PC-9 (cell line): ENCODE data around the gene CSNK1G2. TPM values are rescaled to one million over a fixed set of nuclear protein-coding genes. Genes with fewer than 3 reads are reported as not detected.

Source experiments
- BruUV-seq: library from RNA; stranded (reverse); fragments of 400-500 nt; replicated peaks from 2 replicates; lab custom pipeline; 2021; lab: Mats Ljungman, UMichigan
- CTCF ChIA-PET: fragments of 300-600 bp; sonication (Branson Sonifier 250); formaldehyde crosslinking; loops from one replicate; lab custom pipeline; 2022; ENCODE audit warnings: antibody characterized with exemption; lab: Charles Lee
- POLR2A ChIA-PET: fragments of 300-600 bp; sonication (Branson Sonifier 250); formaldehyde crosslinking; loops from one replicate; lab custom pipeline; 2022; ENCODE audit warnings: antibody characterized with exemption; ENCODE audit not compliant: unreplicated experiment; lab: Charles Lee
- DNase-seq, 2 experiments: peaks; one replicate each; pipeline versions ENCODE4 v3.0.0 to v3.0.0-alpha.2; 2015 to 2022; ENCODE audit warnings: mixed read lengths in 1 of 2
- H2AFZ ChIP-seq: fragments of 200-600 bp; sonication (generic); 2 replicates; pipeline ENCODE4 v1.8.1; 2017; ENCODE audit warnings: antibody characterized with exemption
- H3F3A ChIP-seq: fragments of 200-600 bp; sonication (generic); 2 replicates; pipeline ENCODE4 v1.8.1; 2017; ENCODE audit warnings: antibody characterized with exemption, mild to moderate bottlenecking, low read depth; ENCODE audit not compliant: insufficient read depth
- H3K27ac ChIP-seq: fragments of 200-600 bp; sonication (generic); 2 replicates; pipeline ENCODE4 v1.6.1; 2016; ENCODE audit warnings: mixed run types
- H3K27me3 ChIP-seq: fragments of 200-600 bp; sonication (generic); 2 replicates; pipeline ENCODE4 v1.6.1; 2016; ENCODE audit warnings: low read depth, mixed run types; ENCODE audit not compliant: insufficient read depth
- H3K36me3 ChIP-seq: fragments of 200-600 bp; sonication (generic); 2 replicates; pipeline ENCODE4 v1.6.1; 2016; ENCODE audit warnings: low read depth, mixed run types
- H3K4me1 ChIP-seq: fragments of 200-600 bp; sonication (generic); replicated peaks from 2 replicates; pipeline ENCODE4 v1.6.1; 2016; ENCODE audit warnings: mixed run types; ENCODE audit not compliant: insufficient read depth
- H3K4me2 ChIP-seq: fragments of 200-600 bp; sonication (generic); 2 replicates; pipeline ENCODE4 v1.6.1; 2017; ENCODE audit warnings: mixed run types
- H3K4me3 ChIP-seq: fragments of 200-600 bp; sonication (generic); 2 replicates; pipeline ENCODE4 v1.6.1; 2016; ENCODE audit warnings: mixed run types
- H3K79me2 ChIP-seq: fragments of 200-600 bp; sonication (generic); 2 replicates; pipeline ENCODE4 v1.6.1; 2017; ENCODE audit warnings: low read depth, mixed run types
- H3K9me2 ChIP-seq: fragments of 200-600 bp; sonication (generic); 2 replicates; pipeline ENCODE4 v1.8.1; 2017; ENCODE audit warnings: mild to moderate bottlenecking; ENCODE audit not compliant: insufficient read depth
- H3K9me3 ChIP-seq: fragments of 200-600 bp; sonication (generic); 2 replicates; pipeline ENCODE4 v1.8.1; 2016; ENCODE audit warnings: low read depth; ENCODE audit not compliant: insufficient read depth
- H4K20me1 ChIP-seq: fragments of 200-600 bp; sonication (generic); 2 replicates; pipeline ENCODE4 v1.8.1; 2017; ENCODE audit not compliant: insufficient read depth
- CTCF ChIP-seq: fragments of 200-600 bp; sonication (generic); conservative IDR thresholded peaks from 2 replicates; pipeline ENCODE4 v1.6.1; 2017; ENCODE audit warnings: mixed run types, antibody characterized with exemption, mild to moderate bottlenecking, moderate library complexity
- EZH2 ChIP-seq: fragments of 200-600 bp; sonication (generic); IDR thresholded peaks from 2 replicates; pipeline ENCODE4 v1.8.0; 2017; ENCODE audit warnings: antibody characterized with exemption, low read depth
- intact Hi-C: fragments of 100-400 bp; cut with micrococcal nuclease; formaldehyde crosslinking; loops from one replicate; pipeline ENCODE4 v1.10.0; 2022; ENCODE audit not compliant: unreplicated experiment
- total RNA-seq: library from RNA; stranded (reverse); gene quantifications from 2 replicates; pipeline ENCODE4 v1.2.3, GENCODE V29; 2021

CSNK1G2 gene
- total RNA-seq, 1 experiment from 2014 or later: 58.2 TPM

GRCh38 chr19:1907563-1908363, 33.2 kb upstream of the CSNK1G2 start:
- intact Hi-C loops: no loop called here
- Histone ChIP-seq H3K79me2 (peaks cover 56% of the 10 kb centered on the region), H3K4me2 (peak overlapping the region; percentile 92), H3F3A (peaks cover 17% of the 10 kb centered on the region; the same call in 1 of the 2 replicates), H3K9me3 (no peaks in the 10 kb centered on the region), H3K27ac (no peak overlapping the region), H3K4me3 (no peak overlapping the region; the same call in 1 of the 2 replicates), H4K20me1 (peaks cover 26% of the 10 kb centered on the region; the same call in 1 of the 2 replicates), H3K27me3 (no peaks in the 10 kb centered on the region), H3K4me1 (peaks cover 19% of the 10 kb centered on the region), H3K36me3 (no peaks in the 10 kb centered on the region), H3K9me2 (no peaks in the 10 kb centered on the region), H2AFZ (no peak overlapping the region)
- TF ChIP-seq EZH2 (no peak), CTCF (no peak)
- peak; percentile 57 to 59 for DNase-seq
- POLR2A ChIA-PET: no interaction called here
- CTCF ChIA-PET: no interaction called here
- BruUV-seq: no TSS peak

- intact Hi-C loops: no loop called here
- Histone ChIP-seq H3K4me2 (peak overlapping the region; percentile 92; the same call in 1 of the 2 replicates), H3K4me3 (no peak overlapping the region), H3K27ac (no peak overlapping the region), H3K79me2 (peaks cover 56% of the 10 kb centered on the region), H3K9me3 (no peaks in the 10 kb centered on the region), H3K9me2 (no peaks in the 10 kb centered on the region), H3F3A (peaks cover 17% of the 10 kb centered on the region; the same call in 1 of the 2 replicates), H3K27me3 (no peaks in the 10 kb centered on the region), H3K36me3 (no peaks in the 10 kb centered on the region), H3K4me1 (peaks cover 19% of the 10 kb centered on the region), H4K20me1 (peaks cover 28% of the 10 kb centered on the region), H2AFZ (no peak overlapping the region)
- TF ChIP-seq EZH2: no peak
- no peak for TF ChIP-seq CTCF
- ChIA-PET POLR2A (no interaction called here), CTCF (no interaction called here)
- BruUV-seq: no TSS peak
- no peak for DNase-seq
These were observed 32.7 kb upstream of the CSNK1G2 start for GRCh38 chr19:1908364-1908678.

GRCh38 chr19:1909761-1910080, 31.3 kb upstream of the CSNK1G2 start:
- no peaks in the 10 kb centered on the region for H3K36me3 ChIP-seq
- TF ChIP-seq CTCF: no peak
- no peak for TF ChIP-seq EZH2
- no peaks in the 10 kb centered on the region for H3K9me3 ChIP-seq
- intact Hi-C loops: no loop called here
- BruUV-seq: no TSS peak
- no peak overlapping the region for H3K4me2 ChIP-seq
- no peak overlapping the region for H3K27ac ChIP-seq
- peaks cover 56% of the 10 kb centered on the region for H3K79me2 ChIP-seq
- H2AFZ ChIP-seq: no peak overlapping the region
- CTCF ChIA-PET: interaction anchor here (0.6 kb wide), 1 partner anchor 109 kb away, joined by 13 read pairs; no protein-coding TSS in a partner anchor
- H4K20me1 ChIP-seq: peaks cover 40% of the 10 kb centered on the region
- POLR2A ChIA-PET: no interaction called here
- no peak overlapping the region for H3K4me3 ChIP-seq
- H3F3A ChIP-seq: peaks cover 8% of the 10 kb centered on the region; the same call in 1 of the 2 replicates
- no peaks in the 10 kb centered on the region for H3K9me2 ChIP-seq
- no peaks in the 10 kb centered on the region for H3K27me3 ChIP-seq
- H3K4me1 ChIP-seq: peaks cover 10% of the 10 kb centered on the region
- DNase-seq: no peak
